Stimulated activated CD4-positive, alpha-beta T cell treated with anti-CD3 and anti-CD28 coated beads, Interleukin-4, amount 100 ng/mL, for 1 hour (primary cell): ENCODE measurements around the gene PCDHA7.
"Not testable (repeated sequence)": the region's sequence is repeated elsewhere in the genome, so short reads cannot be mapped to it uniquely, and the experiment has no call there.

ENCODE experiments used
- DNase-seq: peaks from one replicate; pipeline ENCODE4 v3.0.0-alpha.2; 2020

Gene PCDHA7

DNA sequence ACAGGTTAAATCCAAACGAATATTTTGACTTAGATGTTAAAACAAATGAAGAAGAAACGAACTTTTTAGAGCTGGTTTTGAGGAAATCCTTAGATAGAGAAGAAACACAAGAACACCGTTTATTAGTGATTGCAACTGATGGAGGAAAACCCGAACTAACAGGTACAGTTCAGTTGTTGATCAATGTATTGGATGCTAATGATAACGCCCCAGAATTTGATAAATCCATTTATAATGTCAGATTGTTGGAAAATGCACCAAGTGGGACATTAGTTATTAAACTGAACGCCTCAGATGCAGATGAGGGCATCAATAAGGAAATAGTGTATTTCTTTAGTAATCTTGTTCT, 11.8 kb upstream of the PCDHA7 start:
- no peak for DNase-seq

- not testable (repeated sequence) for DNase-seq
Measured at GRCh38 chr5:140822969-140823368, 11.1 kb upstream of the PCDHA7 start.

GRCh38 chr5:140823475-140823874, 10.6 kb upstream of the PCDHA7 start:
- no peak for DNase-seq

DNA sequence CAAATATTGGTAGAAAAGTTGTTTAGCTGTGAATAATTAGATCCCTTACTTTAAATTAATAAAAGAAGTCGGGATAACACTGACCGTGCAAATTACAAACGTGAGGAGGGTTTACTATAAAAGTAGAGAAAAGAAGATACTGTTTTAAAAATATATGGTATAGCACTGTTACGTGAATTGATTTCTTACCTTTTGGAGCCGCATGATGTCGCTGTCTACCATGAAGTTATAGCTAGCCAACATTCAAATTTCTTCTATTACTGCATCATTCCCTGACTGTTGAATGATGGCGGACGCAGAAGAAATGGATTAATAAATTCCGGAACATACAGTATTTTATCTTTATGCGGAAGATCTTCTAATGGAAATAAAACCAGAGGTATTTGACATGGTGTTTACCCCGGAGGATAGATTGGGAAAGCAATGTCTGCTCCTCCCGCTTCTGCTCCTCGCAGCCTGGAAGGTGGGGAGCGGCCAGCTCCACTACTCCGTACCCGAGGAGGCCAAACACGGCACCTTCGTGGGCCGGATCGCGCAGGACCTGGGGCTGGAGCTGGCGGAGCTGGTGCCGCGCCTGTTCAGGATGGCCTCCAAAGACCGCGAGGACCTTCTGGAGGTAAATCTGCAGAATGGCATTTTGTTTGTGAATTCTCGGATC, 6.2 kb upstream of the PCDHA7 start, which contains the start of gene PCDHA6:
TSS of gene PCDHA6 (plus strand) at position 257 of the 658 bp plus-strand sequence. CDS start at position 389, 132 bp downstream.
- no peak for DNase-seq

DNA sequence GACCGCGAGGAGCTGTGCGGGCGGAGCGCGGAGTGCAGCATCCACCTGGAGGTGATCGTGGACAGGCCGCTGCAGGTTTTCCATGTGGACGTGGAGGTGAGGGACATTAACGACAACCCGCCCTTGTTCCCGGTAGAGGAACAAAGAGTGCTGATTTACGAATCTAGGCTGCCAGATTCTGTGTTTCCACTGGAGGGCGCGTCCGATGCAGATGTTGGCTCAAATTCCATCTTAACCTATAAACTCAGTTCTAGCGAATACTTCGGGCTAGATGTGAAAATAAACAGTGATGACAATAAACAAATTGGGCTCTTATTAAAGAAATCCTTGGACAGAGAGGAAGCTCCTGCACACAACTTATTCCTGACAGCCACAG, 5.7 kb upstream of the PCDHA7 start:
- no peak for DNase-seq

GRCh38 chr5:140829511-140830501, 4.3 kb upstream of the PCDHA7 start:
- DNase-seq: not testable (repeated sequence)

- DNase-seq: not testable (repeated sequence)
Measured at GRCh38 chr5:140834439-140835008, 455 bp downstream of the PCDHA7 start.

DNA sequence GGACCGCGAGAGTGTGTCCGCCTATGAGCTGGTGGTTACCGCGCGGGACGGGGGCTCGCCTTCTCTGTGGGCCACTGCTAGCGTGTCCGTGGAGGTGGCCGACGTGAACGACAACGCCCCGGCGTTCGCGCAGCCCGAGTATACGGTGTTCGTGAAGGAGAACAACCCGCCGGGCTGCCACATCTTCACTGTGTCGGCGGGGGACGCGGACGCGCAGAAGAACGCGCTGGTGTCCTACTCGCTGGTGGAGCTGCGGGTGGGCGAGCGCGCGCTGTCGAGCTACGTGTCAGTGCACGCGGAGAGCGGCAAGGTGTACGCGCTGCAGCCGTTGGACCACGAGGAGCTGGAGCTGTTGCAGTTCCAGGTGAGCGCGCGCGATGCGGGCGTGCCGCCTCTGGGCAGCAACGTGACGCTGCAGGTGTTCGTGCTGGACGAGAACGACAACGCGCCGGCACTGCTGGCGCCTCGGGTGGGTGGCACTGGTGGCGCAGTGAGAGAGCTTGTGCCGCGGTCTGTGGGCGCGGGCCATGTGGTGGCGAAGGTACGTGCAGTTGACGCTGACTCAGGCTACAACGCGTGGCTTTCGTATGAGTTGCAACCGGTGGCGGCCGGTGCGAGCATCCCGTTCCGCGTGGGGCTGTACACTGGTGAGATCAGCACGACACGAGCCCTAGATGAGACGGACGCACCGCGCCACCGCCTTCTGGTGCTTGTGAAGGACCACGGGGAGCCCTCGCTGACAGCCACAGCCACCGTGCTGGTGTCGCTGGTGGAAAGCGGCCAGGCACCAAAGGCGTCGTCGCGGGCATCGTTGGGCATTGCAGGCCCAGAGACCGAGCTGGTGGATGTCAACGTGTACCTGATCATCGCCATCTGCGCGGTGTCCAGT, 1.8 kb downstream of the PCDHA7 start:
- DNase-seq: no peak

GRCh38 chr5:140840978-140841962, 7.2 kb downstream of the PCDHA7 start, which contains the start of gene PCDHA8:
Gene PCDHA8, plus strand, starts transcription at chr5:140841187. Its CDS starts 135 bp downstream, at chr5:140841322.
- DNase-seq: no peak

GRCh38 chr5:140842798-140843733, 9.0 kb downstream of the PCDHA7 start:
- DNase-seq: no peak

- not testable (repeated sequence) for DNase-seq
Measured at GRCh38 chr5:140848139-140849102, 14.4 kb downstream of the PCDHA7 start, which contains the start of gene PCDHA9. Gene PCDHA9, plus strand, starts transcription at chr5:140848382. Its CDS starts 114 bp downstream, at chr5:140848496.

- DNase-seq: not testable (repeated sequence)
Measured at GRCh38 chr5:140849831-140850634, 16.0 kb downstream of the PCDHA7 start.

GRCh38 chr5:140855772-140856674, 22.0 kb downstream of the PCDHA7 start, which contains the start of gene PCDHA10:
Gene PCDHA10, plus strand, starts transcription at chr5:140855897. Its CDS starts 152 bp downstream, at chr5:140856049.
- no peak for DNase-seq

DNA sequence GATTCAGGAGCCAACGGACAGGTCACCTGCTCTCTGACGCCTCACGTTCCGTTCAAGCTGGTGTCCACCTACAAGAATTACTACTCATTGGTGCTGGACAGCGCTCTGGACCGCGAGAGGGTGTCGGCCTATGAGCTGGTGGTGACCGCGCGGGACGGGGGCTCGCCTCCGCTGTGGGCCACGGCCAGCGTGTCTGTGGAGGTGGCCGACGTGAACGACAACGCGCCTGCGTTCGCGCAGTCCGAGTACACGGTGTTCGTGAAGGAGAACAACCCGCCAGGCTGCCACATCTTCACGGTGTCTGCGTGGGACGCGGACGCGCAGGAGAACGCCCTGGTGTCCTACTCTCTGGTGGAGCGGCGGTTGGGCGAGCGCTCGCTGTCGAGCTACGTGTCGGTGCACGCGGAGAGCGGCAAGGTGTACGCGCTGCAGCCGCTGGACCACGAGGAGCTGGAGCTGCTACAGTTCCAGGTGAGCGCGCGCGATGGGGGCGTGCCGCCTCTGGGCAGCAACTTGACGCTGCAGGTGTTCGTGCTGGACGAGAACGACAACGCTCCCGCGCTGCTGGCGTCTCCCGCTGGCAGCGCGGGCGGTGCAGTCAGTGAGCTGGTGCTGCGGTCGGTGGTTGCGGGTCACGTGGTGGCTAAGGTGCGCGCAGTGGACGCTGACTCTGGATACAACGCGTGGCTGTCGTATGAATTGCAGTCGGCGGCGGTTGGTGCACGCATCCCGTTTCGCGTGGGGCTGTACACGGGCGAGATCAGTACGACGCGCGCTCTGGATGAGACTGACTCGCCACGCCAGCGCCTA, 23.3 kb downstream of the PCDHA7 start:
- DNase-seq: no peak

- no peak for DNase-seq
Measured at GRCh38 chr5:140857987-140858240, 23.8 kb downstream of the PCDHA7 start.
